ENCODE data around the gene SHC1.

- TF ChIP-seq REST (IDR thresholded peaks at IDR 0.05; ENCODE audit: insufficient read depth in 1 of 2, low read depth in 2 of 2, low read length in 2 of 2) = no peak
- no peak for TF ChIP-seq SIN3A (IDR thresholded peaks at IDR 0.05; ENCODE audit: borderline replicate concordance, insufficient read depth, low read length)
- no peak for TF ChIP-seq TAF1 (IDR thresholded peaks at IDR 0.05; ENCODE audit: borderline replicate concordance, insufficient read depth, low read length)
- no peak for TF ChIP-seq POLR2AphosphoS5 (IDR thresholded peaks at IDR 0.05; ENCODE audit: low read depth, low read length)
Measured at GRCh38 chr1:154945962-154946850, 24.3 kb downstream of the SHC1 start.
